DOHH2 (cell line): Measurements from ENCODE around the gene GBA2.

Experiments
- EZH2phosphoT487 ChIP-seq: fragments of 200-600 bp; sonication (generic); IDR thresholded peaks from 2 replicates; pipeline ENCODE4 v1.6.1; 2017; ENCODE audit warnings: borderline replicate concordance, mild to moderate bottlenecking, antibody characterized with exemption, low read length, moderate library complexity, mixed read lengths
- TF ChIP-seq, protein P1 (sequence below): fragments of 200-600 bp; sonication (generic); IDR thresholded peaks from one replicate; pipeline ENCODE4 v1.5.1; 2014; ENCODE audit warnings: antibody characterized with exemption, mild to moderate bottlenecking, low read depth, low read length; ENCODE audit not compliant: poor library complexity, severe bottlenecking

DNA sequence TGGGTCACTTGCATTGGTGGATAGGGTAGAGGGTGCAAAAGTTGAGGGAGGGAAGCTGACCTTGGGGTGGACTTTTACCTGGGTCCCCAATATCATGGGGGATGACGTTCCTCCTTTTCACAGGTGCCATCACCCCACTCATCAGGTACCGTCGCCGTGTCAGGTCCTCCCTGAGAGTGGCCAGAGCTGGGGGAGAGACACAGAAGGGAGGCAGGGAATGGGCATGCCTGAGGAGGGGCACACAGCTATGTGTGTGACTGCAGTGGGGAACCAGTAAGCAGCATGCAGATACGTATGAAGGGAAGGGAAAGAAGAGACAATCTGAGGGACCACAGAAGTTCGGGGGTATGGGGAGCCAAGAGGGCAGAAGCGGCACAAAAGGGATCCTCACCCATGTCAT lies 10.1 kb downstream of the GBA2 start:
- TF ChIP-seq, protein P1, sequence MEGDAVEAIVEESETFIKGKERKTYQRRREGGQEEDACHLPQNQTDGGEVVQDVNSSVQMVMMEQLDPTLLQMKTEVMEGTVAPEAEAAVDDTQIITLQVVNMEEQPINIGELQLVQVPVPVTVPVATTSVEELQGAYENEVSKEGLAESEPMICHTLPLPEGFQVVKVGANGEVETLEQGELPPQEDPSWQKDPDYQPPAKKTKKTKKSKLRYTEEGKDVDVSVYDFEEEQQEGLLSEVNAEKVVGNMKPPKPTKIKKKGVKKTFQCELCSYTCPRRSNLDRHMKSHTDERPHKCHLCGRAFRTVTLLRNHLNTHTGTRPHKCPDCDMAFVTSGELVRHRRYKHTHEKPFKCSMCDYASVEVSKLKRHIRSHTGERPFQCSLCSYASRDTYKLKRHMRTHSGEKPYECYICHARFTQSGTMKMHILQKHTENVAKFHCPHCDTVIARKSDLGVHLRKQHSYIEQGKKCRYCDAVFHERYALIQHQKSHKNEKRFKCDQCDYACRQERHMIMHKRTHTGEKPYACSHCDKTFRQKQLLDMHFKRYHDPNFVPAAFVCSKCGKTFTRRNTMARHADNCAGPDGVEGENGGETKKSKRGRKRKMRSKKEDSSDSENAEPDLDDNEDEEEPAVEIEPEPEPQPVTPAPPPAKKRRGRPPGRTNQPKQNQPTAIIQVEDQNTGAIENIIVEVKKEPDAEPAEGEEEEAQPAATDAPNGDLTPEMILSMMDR, result no peak
- no peak for TF ChIP-seq EZH2phosphoT487
